Parathyroid adenoma (tissue), 2 donors: ENCODE results near the gene CLIP1.
A peak's percentile ranks its signal among the peaks of the same experiment; 100 is the strongest.
"Not testable (repeated sequence)": the region's sequence is repeated elsewhere in the genome, so short reads cannot be mapped to it uniquely, and the experiment has no call there.

Experiments used
- H2AFZ ChIP-seq: fragments of 300-600 bp; sonication (generic); one replicate; pipeline ENCODE4 v1.7.0; 2017; ENCODE audit warnings: antibody characterized with exemption, mild to moderate bottlenecking
- H3K27ac ChIP-seq: fragments of 300-600 bp; sonication (generic); one replicate; pipeline ENCODE4 v1.7.0; 2017
- H3K27me3 ChIP-seq: fragments of 300-600 bp; sonication (generic); one replicate; pipeline ENCODE4 v1.7.0; 2017; ENCODE audit warnings: low read length; ENCODE audit not compliant: control insufficient read depth, insufficient read depth
- H3K36me3 ChIP-seq: fragments of 300-600 bp; sonication (generic); one replicate; pipeline ENCODE4 v1.7.0; 2017; ENCODE audit warnings: low read length; ENCODE audit not compliant: control insufficient read depth, insufficient read depth
- H3K4me1 ChIP-seq: fragments of 300-600 bp; sonication (generic); one replicate; pipeline ENCODE4 v1.7.0; 2017; ENCODE audit warnings: control low read depth
- H3K4me2 ChIP-seq: fragments of 300-600 bp; sonication (generic); one replicate; pipeline ENCODE4 v1.7.0; 2017; ENCODE audit warnings: low read length
- H3K4me3 ChIP-seq: fragments of 300-600 bp; sonication (generic); one replicate; pipeline ENCODE4 v1.7.0; 2017; ENCODE audit warnings: low read depth, low read length
- H3K79me2 ChIP-seq: fragments of 300-600 bp; sonication (generic); one replicate; pipeline ENCODE4 v1.7.0; 2017; ENCODE audit warnings: control low read depth
- H3K9ac ChIP-seq: fragments of 300-600 bp; sonication (generic); one replicate; pipeline ENCODE4 v1.7.0; 2017; ENCODE audit warnings: mild to moderate bottlenecking
- H3K9me3 ChIP-seq: fragments of 300-600 bp; sonication (generic); one replicate; pipeline ENCODE4 v1.7.0; 2017; ENCODE audit warnings: low read length; ENCODE audit not compliant: control insufficient read depth
- CTCF ChIP-seq: fragments of 300-600 bp; sonication (generic); IDR thresholded peaks from one replicate; pipeline ENCODE4 v1.7.0; 2017; ENCODE audit warnings: antibody characterized with exemption, mild to moderate bottlenecking
- donor health status: primary hyperparathyroidism.

The CLIP1 gene

GRCh38 chr12:122437656-122438121, 15.2 kb upstream of the CLIP1 start:
- Histone ChIP-seq H3K4me3 (no peak overlapping the region), H3K4me1 (peaks cover 11% of the 10 kb centered on the region), H2AFZ (peak overlapping the region; percentile 64), H3K27me3 (no peaks in the 10 kb centered on the region), H3K36me3 (no peaks in the 10 kb centered on the region), H3K27ac (peak overlapping the region; percentile 19), H3K79me2 (no peaks in the 10 kb centered on the region), H3K9ac (no peak overlapping the region), H3K9me3 (no peaks in the 10 kb centered on the region), H3K4me2 (peak overlapping the region; percentile 9)
- TF ChIP-seq CTCF: no peak

GRCh38 chr12:122435186-122435585, 12.7 kb upstream of the CLIP1 start:
- H3K9me3 ChIP-seq: no peaks in the 10 kb centered on the region
- H3K4me3 ChIP-seq: no peak overlapping the region
- H3K27me3 ChIP-seq: no peaks in the 10 kb centered on the region
- no peak for TF ChIP-seq CTCF
- no peak overlapping the region for H3K27ac ChIP-seq
- H3K36me3 ChIP-seq: no peaks in the 10 kb centered on the region
- no peak overlapping the region for H3K4me2 ChIP-seq
- H2AFZ ChIP-seq: no peak overlapping the region
- H3K4me1 ChIP-seq: peaks cover 17% of the 10 kb centered on the region
- no peak overlapping the region for H3K9ac ChIP-seq
- H3K79me2 ChIP-seq: no peaks in the 10 kb centered on the region

GRCh38 chr12:122429043-122429442, 6.6 kb upstream of the CLIP1 start:
- H3K27me3 ChIP-seq, H3K4me2 ChIP-seq, H3K4me1 ChIP-seq, H3K36me3 ChIP-seq, H3K79me2 ChIP-seq, H3K4me3 ChIP-seq, H2AFZ ChIP-seq, H3K9me3 ChIP-seq, H3K9ac ChIP-seq, H3K27ac ChIP-seq: not testable (repeated sequence)

GRCh38 chr12:122427403-122427802, 4.9 kb upstream of the CLIP1 start:
- Histone ChIP-seq H3K27ac (no peak overlapping the region), H3K27me3 (no peaks in the 10 kb centered on the region), H3K36me3 (no peaks in the 10 kb centered on the region), H3K4me1 (peaks cover 11% of the 10 kb centered on the region), H3K9me3 (no peaks in the 10 kb centered on the region), H3K4me2 (no peak overlapping the region), H2AFZ (no peak overlapping the region), H3K79me2 (no peaks in the 10 kb centered on the region), H3K9ac (no peak overlapping the region), H3K4me3 (no peak overlapping the region)
- no peak for TF ChIP-seq CTCF

- peaks cover 15% of the 10 kb centered on the region for H3K4me1 ChIP-seq
- peak overlapping the region; percentile 55 for H3K4me3 ChIP-seq
- no peaks in the 10 kb centered on the region for H3K36me3 ChIP-seq
- peak overlapping the region; percentile 77 for H3K4me2 ChIP-seq
- peak overlapping the region; percentile 80 for H3K9ac ChIP-seq
- peak overlapping the region; percentile 99 for H3K27ac ChIP-seq
- peak overlapping the region; percentile 95 for H2AFZ ChIP-seq
- H3K79me2 ChIP-seq: peaks cover 20% of the 10 kb centered on the region
- TF ChIP-seq CTCF: no peak
- H3K27me3 ChIP-seq: no peaks in the 10 kb centered on the region
- no peaks in the 10 kb centered on the region for H3K9me3 ChIP-seq
Observed at GRCh38 chr12:122423258-122424165, 1.0 kb upstream of the CLIP1 start.
